Spleen (tissue), 11 donors: ENCODE data around the gene ANKRD33. TPM values are rescaled to one million over a fixed set of nuclear protein-coding genes. Genes with fewer than 3 reads are reported as not detected.

Experiments
- DNase-seq: peaks from one replicate; pipeline ENCODE4 v3.0.0-alpha.2; 2020
- H3K27ac ChIP-seq, 8 donors: fragments of 200-600 bp; sonication (generic) in 7 of 8; 1 replicate in 4 of 8; 2 replicates in 4 of 8; pipeline versions ENCODE4 v1.5.0 to v1.8.0; 2016 to 2021; ENCODE audit warnings: inconsistent platforms in 4 of 8, mild to moderate bottlenecking in 4 of 8, moderate library complexity in 1 of 8
- H3K27me3 ChIP-seq, 7 donors: fragments of 200-600 bp; sonication (generic) in 6 of 7; replicated peaks in 1 of 7; 1 replicate in 4 of 7; 2 replicates in 3 of 7; pipeline versions ENCODE4 v1.5.0 to v1.8.0; 2016 to 2021; ENCODE audit warnings: inconsistent platforms in 3 of 7, mild to moderate bottlenecking in 1 of 7
- H3K36me3 ChIP-seq, 6 donors: fragments of 200-600 bp; sonication (generic) in 5 of 6; 1 replicate in 4 of 6; 2 replicates in 2 of 6; pipeline versions ENCODE4 v1.5.0 to v1.8.0; 2016 to 2021; ENCODE audit warnings: inconsistent platforms in 2 of 6
- H3K4me1 ChIP-seq, 6 donors: fragments of 200-600 bp; sonication (generic) in 5 of 6; 1 replicate in 3 of 6; 2 replicates in 3 of 6; pipeline versions ENCODE4 v1.5.0 to v1.8.0; 2016 to 2021; ENCODE audit warnings: inconsistent platforms in 3 of 6
- H3K4me3 ChIP-seq, 8 donors: fragments of 200-600 bp; sonication (generic) in 7 of 8; 1 replicate in 4 of 8; 2 replicates in 4 of 8; pipeline versions ENCODE4 v1.5.0 to v1.8.0; 2016 to 2021; ENCODE audit warnings: inconsistent platforms in 4 of 8, mild to moderate bottlenecking in 4 of 8, moderate library complexity in 2 of 8
- H3K9me3 ChIP-seq, 8 donors: fragments of 200-600 bp; sonication (generic) in 7 of 8; 1 replicate in 4 of 8; 2 replicates in 4 of 8; pipeline versions ENCODE4 v1.5.0 to v1.8.0; 2016 to 2021; ENCODE audit warnings: inconsistent platforms in 4 of 8
- CTCF ChIP-seq, 11 experiments: fragments of 200-600 bp in 7 of 11; fragments of 450-650 bp in 4 of 11; sonication (generic) in 4 of 11; IDR thresholded peaks in 8 of 11; conservative IDR thresholded peaks in 3 of 11; 1 replicate in 7 of 11; 2 replicates in 4 of 11; pipeline versions ENCODE4 v1.4.0 to v1.8.0; 2016 to 2021; ENCODE audit warnings: antibody characterized with exemption in 11 of 11, inconsistent platforms in 4 of 11, mild to moderate bottlenecking in 1 of 11
- POLR2A ChIP-seq, 3 donors: fragments of 450-650 bp; IDR thresholded peaks; one replicate each; pipeline ENCODE4 v1.5.1; 2017; ENCODE audit warnings: antibody characterized with exemption in 3 of 3, mild to moderate bottlenecking in 1 of 3
- POLR2AphosphoS5 ChIP-seq, 3 donors: sonication (generic); formaldehyde crosslinking; IDR thresholded peaks; one replicate each; pipeline ENCODE4 v1.5.1; 2017; ENCODE audit warnings: antibody characterized with exemption in 3 of 3
- WGBS, 5 donors: extraction: QIAGEN DNeasy Blood & Tissue Kit in 3 of 5; methylation state at CpG; one replicate each; pipeline versions ENCODE4 v1.1.5 to v1.1.7; 2013 to 2018; 5-methylcytosine and 5-hydroxymethylcytosine counted together
- intact Hi-C: fragments of 100-400 bp; cut with DNase I; formaldehyde crosslinking; loops from one replicate; pipeline ENCODE4 v1.15.0; 2023; ENCODE audit warnings: low total_unique reads
- polyA plus RNA-seq, 3 donors: library from polyadenylated mRNA; stranded (reverse); fragments of 200-250 nt; gene quantifications; one replicate each; pipeline ENCODE4 v1.2.1, GENCODE V29; 2013
- total RNA-seq, 7 donors: library from RNA; depleted of rRNA in 3 of 7; stranded (reverse); fragments of >200 nt in 3 of 7; fragmentation: NEBNext Ultra II Directional in 4 of 7; extraction: Animal tissue kit (Norgen Biotek cat#: 25700) in 4 of 7; gene quantifications; one replicate each; pipeline versions ENCODE4 v1.1.0 to v1.2.1, GENCODE V29; 2016 to 2021
- donor health status: healthy with polysubstance abuse.
- donor health status: DM: no; HTN: no; CAD: no; lungs with moderate emphysema.
- donor health status: DM: no; HTN: no; CAD: no.
- donor health status: Bipolar disorder and iron deficiency.
- donor health status: healthy.
- donor health status: DM: no; HTN: no; CAD: no.
- donor health status: DM: yes; HTN: yes; CAD: no.

The ANKRD33 gene
- total and polyA plus RNA-seq, 10 donors, result not detected

DNA sequence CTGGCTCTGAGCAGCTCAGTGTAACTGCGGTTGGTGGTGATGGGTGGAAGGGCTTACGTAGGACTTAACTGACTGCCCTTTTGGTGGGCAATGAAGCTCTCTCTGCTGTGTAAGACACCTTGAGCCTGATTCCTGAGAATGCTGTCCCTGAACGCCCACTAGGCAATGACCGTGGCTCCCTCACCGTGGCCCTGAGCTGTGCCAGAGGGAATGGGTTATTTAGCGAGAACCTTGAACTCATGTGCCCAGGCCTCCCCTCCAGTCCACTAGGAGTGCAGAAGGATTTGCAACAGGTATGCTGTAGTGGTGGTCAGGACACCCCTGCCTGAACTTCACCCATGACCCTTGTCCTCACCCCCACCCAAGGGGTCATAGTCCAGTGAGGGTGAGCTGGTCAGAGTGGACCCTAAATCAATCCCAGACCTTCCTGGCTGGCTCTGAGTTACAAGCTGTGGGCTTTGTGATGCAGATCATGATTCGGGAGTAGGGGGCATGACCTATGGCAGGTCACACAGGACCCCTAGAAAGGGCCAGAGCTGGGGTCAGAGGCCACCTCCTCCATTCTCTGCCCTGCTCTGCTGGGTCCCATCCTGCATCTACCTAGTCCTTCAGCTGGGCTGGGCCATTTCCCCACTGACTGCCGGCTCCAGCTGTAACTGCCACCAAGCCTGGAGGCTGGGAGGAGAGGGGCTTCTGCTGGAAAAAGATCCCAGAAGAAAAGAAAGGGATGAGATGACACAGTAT, 14.5 kb upstream of the ANKRD33 start:
- no peaks in the 10 kb centered on the region for H3K36me3 ChIP-seq
- no peak overlapping the region for H3K4me3 ChIP-seq
- H3K27me3 ChIP-seq, result peaks cover 0 to 31% (median 14%) of the 10 kb centered on the region in 7 donors
- intact Hi-C loops, result loop anchor here (10.0 kb wide), 1 partner anchor 339 kb away; no protein-coding TSS in a partner anchor
- H3K9me3 ChIP-seq, result no peaks in the 10 kb centered on the region
- peaks cover 22 to 39% (median 29%) of the 10 kb centered on the region in 6 donors for H3K4me1 ChIP-seq
- 79 to 87% (median 82%) methylated on average over 5 to 8 of the region's 8 CpGs for WGBS, 5 donors
- H3K27ac ChIP-seq, result no peak overlapping the region
- no peak for DNase-seq
- TF ChIP-seq POLR2AphosphoS5 (IDR thresholded peaks at IDR 0.05), result no peak
- no peak for TF ChIP-seq POLR2A (IDR thresholded peaks at IDR 0.05)
- no peak for TF ChIP-seq CTCF (IDR thresholded peaks at IDR 0.05 in 8 of 11, conservative IDR thresholded peaks at IDR 0.05 in 3 of 11)

DNA sequence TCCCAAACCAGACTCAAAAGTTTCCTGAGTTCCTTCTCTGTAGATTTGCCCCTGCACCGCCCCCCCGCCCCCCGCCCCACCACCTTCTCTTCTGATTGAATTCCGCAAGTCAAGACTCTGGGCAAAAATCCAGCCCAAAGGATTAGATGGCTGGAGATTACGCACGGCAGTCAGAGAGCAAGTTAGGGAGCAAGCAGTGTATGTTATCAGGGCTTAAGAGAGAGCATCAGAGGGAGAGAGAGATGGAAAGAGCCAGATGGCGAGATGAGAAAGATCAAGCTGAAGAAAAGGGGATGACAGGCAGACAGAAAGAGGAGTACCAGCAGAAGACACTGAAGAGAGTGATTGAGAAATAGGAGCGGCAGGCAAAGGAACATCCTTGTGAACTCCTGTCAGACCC, 13.9 kb upstream of the ANKRD33 start:
- no peaks in the 10 kb centered on the region for H3K9me3 ChIP-seq
- H3K4me1 ChIP-seq, result peaks cover 17 to 34% (median 23%) of the 10 kb centered on the region in 6 donors
- no peak overlapping the region for H3K27ac ChIP-seq
- TF ChIP-seq POLR2AphosphoS5 (IDR thresholded peaks at IDR 0.05) (no peak), CTCF (IDR thresholded peaks at IDR 0.05 in 8 of 11, conservative IDR thresholded peaks at IDR 0.05 in 3 of 11) (no peak), POLR2A (IDR thresholded peaks at IDR 0.05) (no peak)
- no peaks in the 10 kb centered on the region for H3K36me3 ChIP-seq
- intact Hi-C loops, result loop anchor here (10.0 kb wide), 1 partner anchor 339 kb away; no protein-coding TSS in a partner anchor
- no peak overlapping the region for H3K4me3 ChIP-seq
- 42 to 78% (median 58%) methylated on average over 8 of the region's 8 CpGs for WGBS, 5 donors
- no peak for DNase-seq
- peaks cover 0 to 25% (median 8%) of the 10 kb centered on the region in 7 donors for H3K27me3 ChIP-seq

DNA sequence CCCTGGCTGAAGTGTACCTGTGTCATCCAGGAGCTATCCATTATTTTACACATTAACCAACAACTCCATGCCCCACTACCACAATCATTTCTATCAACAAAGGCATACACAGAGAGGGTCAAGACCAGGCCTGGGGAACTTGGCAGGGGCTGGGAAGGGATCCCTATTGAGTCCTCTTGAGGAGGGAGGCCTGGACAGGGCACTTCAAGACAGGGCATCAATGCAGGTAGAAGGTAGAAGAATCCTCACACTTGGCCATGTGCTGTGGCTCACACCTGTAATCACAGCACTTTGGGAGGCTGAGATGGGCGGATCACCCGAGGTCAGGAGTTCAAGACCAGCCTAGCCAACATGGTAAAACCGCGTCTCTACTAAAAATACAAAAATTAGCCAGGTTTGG, 13.4 kb upstream of the ANKRD33 start:
- intact Hi-C loops, result loop anchor here (10.0 kb wide), 1 partner anchor 340 kb away; no protein-coding TSS in a partner anchor
- no peak overlapping the region for H3K27ac ChIP-seq

More for the DNA sequence above, 13.4 kb upstream of the ANKRD33 start:
- WGBS, 5 donors, result 79 to 99% (median 93%) methylated on average over 4 of the region's 4 CpGs
- no peak for DNase-seq
- Histone ChIP-seq H3K27me3 (peaks cover 0 to 20% (median 3%) of the 10 kb centered on the region in 7 donors), H3K36me3 (no peaks in the 10 kb centered on the region), H3K4me3 (no peak overlapping the region), H3K4me1 (peaks cover 16 to 29% (median 19%) of the 10 kb centered on the region in 6 donors), H3K9me3 (no peaks in the 10 kb centered on the region)
- TF ChIP-seq POLR2AphosphoS5 (IDR thresholded peaks at IDR 0.05), result no peak
- TF ChIP-seq CTCF (IDR thresholded peaks at IDR 0.05 in 8 of 11, conservative IDR thresholded peaks at IDR 0.05 in 3 of 11), result no peak
- TF ChIP-seq POLR2A (IDR thresholded peaks at IDR 0.05), result no peak
